H9 (cell line): Measurements from ENCODE around the gene ZDHHC15. TPM values are rescaled to one million over a fixed set of nuclear protein-coding genes. Genes with fewer than 3 reads are reported as not detected.

Source experiments
- DNase-seq: peaks from one replicate; pipeline ENCODE4 v3.0.0-alpha.2; 2017
- H2AFZ ChIP-seq: one replicate; pipeline ENCODE4 v1.6.1; 2013; ENCODE audit warnings: mild to moderate bottlenecking, low read length, control low read depth, moderate library complexity
- H2AK5ac ChIP-seq: 2 replicates; pipeline ENCODE4 v1.6.1; 2013; ENCODE audit warnings: low read length, control low read depth, mixed read lengths; ENCODE audit not compliant: insufficient read length
- H2BK120ac ChIP-seq: one replicate; pipeline ENCODE4 v1.6.1; 2013; ENCODE audit warnings: low read depth, mild to moderate bottlenecking, low read length, control low read depth, inconsistent platforms; ENCODE audit not compliant: poor library complexity, severe bottlenecking
- H2BK12ac ChIP-seq: 2 replicates; pipeline ENCODE4 v1.6.1; 2013; ENCODE audit warnings: low read length, control low read depth, mixed read lengths, low read depth; ENCODE audit not compliant: insufficient read length
- H2BK15ac ChIP-seq: 2 replicates; pipeline ENCODE4 v1.6.1; 2013; ENCODE audit warnings: low read depth, low read length, control low read depth
- H2BK20ac ChIP-seq: one replicate; pipeline ENCODE4 v1.6.1; 2013; ENCODE audit warnings: low read depth, mild to moderate bottlenecking, low read length, control low read depth, inconsistent platforms; ENCODE audit not compliant: poor library complexity, severe bottlenecking
- H2BK5ac ChIP-seq: 2 replicates; pipeline ENCODE4 v1.6.1; 2013; ENCODE audit warnings: low read length, control low read depth, mixed read lengths; ENCODE audit not compliant: insufficient read length
- H3K14ac ChIP-seq: 2 replicates; pipeline ENCODE4 v1.6.1; 2013; ENCODE audit warnings: low read length, control low read depth; ENCODE audit not compliant: insufficient read depth
- H3K18ac ChIP-seq: 2 replicates; pipeline ENCODE4 v1.6.1; 2013; ENCODE audit warnings: low read depth, mild to moderate bottlenecking, mixed read lengths, low read length, control low read depth; ENCODE audit not compliant: insufficient read length
- H3K23ac ChIP-seq: 2 replicates; pipeline ENCODE4 v1.6.1; 2013; ENCODE audit warnings: low read length, control low read depth, mixed read lengths, low read depth; ENCODE audit not compliant: insufficient read length
- H3K23me2 ChIP-seq: 2 replicates; pipeline ENCODE4 v1.6.1; 2013; ENCODE audit warnings: low read depth, mild to moderate bottlenecking, mixed read lengths, low read length, control low read depth; ENCODE audit not compliant: insufficient read length, poor library complexity, severe bottlenecking
- H3K27ac ChIP-seq: 2 replicates; pipeline ENCODE4 v1.5.1; 2013; ENCODE audit warnings: low read length, control low read depth, mixed read lengths, low read depth; ENCODE audit not compliant: insufficient read length
- H3K27me3 ChIP-seq: 2 replicates; pipeline ENCODE4 v1.6.1; 2013; ENCODE audit warnings: low read length, control low read depth, inconsistent platforms; ENCODE audit not compliant: insufficient read depth
- H3K4ac ChIP-seq: 2 replicates; pipeline ENCODE4 v1.6.1; 2013; ENCODE audit warnings: low read depth, mild to moderate bottlenecking, control low read depth, inconsistent platforms, low read length, moderate library complexity
- H3K4me1 ChIP-seq: 2 replicates; pipeline ENCODE4 v1.6.1; 2013; ENCODE audit warnings: low read length, control low read depth, inconsistent platforms; ENCODE audit not compliant: insufficient read depth
- H3K4me2 ChIP-seq: 2 replicates; pipeline ENCODE4 v1.6.1; 2013; ENCODE audit warnings: low read length, control low read depth, mixed read lengths; ENCODE audit not compliant: insufficient read length, insufficient read depth
- H3K56ac ChIP-seq: 2 replicates; pipeline ENCODE4 v1.6.1; 2013; ENCODE audit warnings: low read depth, mild to moderate bottlenecking, mixed read lengths, low read length, control low read depth; ENCODE audit not compliant: insufficient read length
- H3K79me1 ChIP-seq: 2 replicates; pipeline ENCODE4 v1.6.1; 2013; ENCODE audit warnings: low read depth, mild to moderate bottlenecking, moderate library complexity, low read length, control low read depth, inconsistent platforms; ENCODE audit not compliant: insufficient read depth, poor library complexity, severe bottlenecking
- H3K79me2 ChIP-seq: 2 replicates; pipeline ENCODE4 v1.6.1; 2013; ENCODE audit warnings: low read length, control low read depth, inconsistent platforms; ENCODE audit not compliant: insufficient read depth
- H3K9ac ChIP-seq: 2 replicates; pipeline ENCODE4 v1.6.1; 2013; ENCODE audit warnings: low read length, control low read depth, mixed read lengths; ENCODE audit not compliant: insufficient read length; ENCODE audit errors: extremely low read depth
- H3K9me3 ChIP-seq: one replicate; pipeline ENCODE4 v1.6.1; 2013; ENCODE audit warnings: low read depth, low read length, inconsistent platforms; ENCODE audit not compliant: control insufficient read depth
- H3T11ph ChIP-seq: one replicate; pipeline ENCODE4 v1.6.1; 2013; ENCODE audit warnings: mild to moderate bottlenecking, low read length, control low read depth, inconsistent platforms
- H4K20me1 ChIP-seq: one replicate; pipeline ENCODE4 v1.6.1; 2013; ENCODE audit not compliant: control insufficient read depth, insufficient read length, insufficient read depth
- H4K5ac ChIP-seq: 2 replicates; pipeline ENCODE4 v1.6.1; 2013; ENCODE audit warnings: low read depth, mild to moderate bottlenecking, mixed read lengths, low read length, control low read depth; ENCODE audit not compliant: insufficient read length
- H4K8ac ChIP-seq: replicated peaks from 2 replicates; pipeline ENCODE4 v1.6.1; 2013; ENCODE audit warnings: low read length, control low read depth, mixed read lengths, low read depth; ENCODE audit not compliant: insufficient read length
- H4K91ac ChIP-seq: 2 replicates; pipeline ENCODE4 v1.6.1; 2013; ENCODE audit warnings: low read depth, mild to moderate bottlenecking, moderate library complexity, mixed read lengths, low read length, control low read depth; ENCODE audit not compliant: insufficient read length
- H3K27ac Mint-ChIP-seq, 3 experiments: 2 replicates in 2 of 3; 3 replicates in 1 of 3; pipeline ENCODE4 v1.8.0; 2020 to 2021; ENCODE audit warnings: mixed read lengths in 3 of 3, mild to moderate bottlenecking in 1 of 3, moderate library complexity in 1 of 3
- H3K27me3 Mint-ChIP-seq: 2 replicates; pipeline ENCODE4 v1.8.0; 2021; ENCODE audit warnings: low read depth, mild to moderate bottlenecking, moderate library complexity, mixed read lengths
- H3K36me3 Mint-ChIP-seq, 3 experiments: 2 replicates in 2 of 3; 3 replicates in 1 of 3; pipeline ENCODE4 v1.8.0; 2020 to 2021; ENCODE audit warnings: low read depth in 3 of 3, mixed read lengths in 3 of 3; ENCODE audit not compliant: insufficient read depth in 1 of 3
- H3K4me1 Mint-ChIP-seq, 2 experiments: 2 replicates each; pipeline ENCODE4 v1.8.0; 2020; ENCODE audit warnings: mixed read lengths in 2 of 2
- H3K4me3 Mint-ChIP-seq, 2 experiments: 2 replicates in 1 of 2; 3 replicates in 1 of 2; pipeline ENCODE4 v1.8.0; 2020 to 2021; ENCODE audit warnings: mild to moderate bottlenecking in 2 of 2, mixed read lengths in 2 of 2, moderate library complexity in 1 of 2
- H3K9me3 Mint-ChIP-seq, 2 experiments: 2 replicates in 1 of 2; 3 replicates in 1 of 2; pipeline ENCODE4 v1.8.0; 2020; ENCODE audit warnings: mild to moderate bottlenecking in 2 of 2, mixed read lengths in 2 of 2, moderate library complexity in 1 of 2
- WGBS: extraction: QIAGEN DNeasy Blood & Tissue Kit; methylation state at CpG from one replicate; pipeline ENCODE4 v1.1.7; 2013; ENCODE audit warnings: missing lambda C conversion rate, low lambda C conversion rate, mixed read lengths; ENCODE audit not compliant: insufficient read length; ENCODE audit errors: extremely low coverage; 5-methylcytosine and 5-hydroxymethylcytosine counted together
- total RNA-seq: library from RNA; stranded (reverse); gene quantifications from 2 replicates; pipeline ENCODE4 v1.2.1, GENCODE V29; 2021
- TF ChIP-seq, protein P1 (sequence below): fragments of 200-600 bp; sonication (generic); conservative IDR thresholded peaks from 3 replicates; pipeline ENCODE4 v1.8.0; 2021; ENCODE audit warnings: antibody characterized with exemption, mild to moderate bottlenecking

The ZDHHC15 gene
- total RNA-seq, 1 experiment from 2014 or later = 2.7 TPM

DNA sequence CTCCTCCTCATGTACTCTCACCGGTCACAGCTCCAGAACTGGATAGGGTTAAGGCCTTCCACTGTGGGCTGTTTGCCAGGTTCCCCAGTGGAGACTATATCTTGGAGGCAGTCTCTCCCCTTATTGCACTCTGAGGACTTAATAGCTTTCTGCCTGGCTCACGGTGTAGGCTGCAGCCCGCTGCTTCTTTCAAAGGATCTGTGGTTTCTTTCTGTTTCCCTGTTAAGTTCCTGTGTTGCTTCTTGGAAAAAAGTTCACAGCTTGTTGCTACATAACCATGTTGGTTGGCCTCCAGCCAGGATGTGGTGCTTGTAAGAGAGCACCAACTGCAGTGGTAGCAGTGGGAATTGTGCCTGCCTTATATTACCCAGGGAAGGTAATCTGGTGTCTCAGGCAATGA is 24.9 kb upstream of the ZDHHC15 start:
- H3K4me2 ChIP-seq = no peak overlapping the region
- no peaks in the 10 kb centered on the region for H4K20me1 ChIP-seq
- Mint-ChIP-seq H3K9me3 (peaks cover 72 to 74% of the 10 kb centered on the region in 2 experiments), H3K27me3 (no peaks in the 10 kb centered on the region), H3K27ac (no peak overlapping the region), H3K4me3 (no peak overlapping the region), H3K36me3 (peaks cover 0 to 6% (median 3%) of the 10 kb centered on the region in 3 experiments; a peak in 4 of 7 replicates), H3K4me1 (peaks cover 6% of the 10 kb centered on the region in 2 experiments; a peak in 3 of 4 replicates)
- no peak overlapping the region for H2BK20ac ChIP-seq
- H3K4me1 ChIP-seq = no peaks in the 10 kb centered on the region
- no peak overlapping the region for H2AK5ac ChIP-seq
- H3K18ac ChIP-seq = no peak overlapping the region
- H2AFZ ChIP-seq = no peak overlapping the region
- TF ChIP-seq, protein P1, sequence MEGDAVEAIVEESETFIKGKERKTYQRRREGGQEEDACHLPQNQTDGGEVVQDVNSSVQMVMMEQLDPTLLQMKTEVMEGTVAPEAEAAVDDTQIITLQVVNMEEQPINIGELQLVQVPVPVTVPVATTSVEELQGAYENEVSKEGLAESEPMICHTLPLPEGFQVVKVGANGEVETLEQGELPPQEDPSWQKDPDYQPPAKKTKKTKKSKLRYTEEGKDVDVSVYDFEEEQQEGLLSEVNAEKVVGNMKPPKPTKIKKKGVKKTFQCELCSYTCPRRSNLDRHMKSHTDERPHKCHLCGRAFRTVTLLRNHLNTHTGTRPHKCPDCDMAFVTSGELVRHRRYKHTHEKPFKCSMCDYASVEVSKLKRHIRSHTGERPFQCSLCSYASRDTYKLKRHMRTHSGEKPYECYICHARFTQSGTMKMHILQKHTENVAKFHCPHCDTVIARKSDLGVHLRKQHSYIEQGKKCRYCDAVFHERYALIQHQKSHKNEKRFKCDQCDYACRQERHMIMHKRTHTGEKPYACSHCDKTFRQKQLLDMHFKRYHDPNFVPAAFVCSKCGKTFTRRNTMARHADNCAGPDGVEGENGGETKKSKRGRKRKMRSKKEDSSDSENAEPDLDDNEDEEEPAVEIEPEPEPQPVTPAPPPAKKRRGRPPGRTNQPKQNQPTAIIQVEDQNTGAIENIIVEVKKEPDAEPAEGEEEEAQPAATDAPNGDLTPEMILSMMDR = no peak
- no peak overlapping the region for H3K9ac ChIP-seq
- no peak overlapping the region for H3K14ac ChIP-seq
- no CpG with 5 or more reads among the region's 3 CpGs for WGBS
- H2BK12ac ChIP-seq = no peak overlapping the region
- H3K23me2 ChIP-seq = no peaks in the 10 kb centered on the region
- H3K27me3 ChIP-seq = no peaks in the 10 kb centered on the region
- H3K79me1 ChIP-seq = no peaks in the 10 kb centered on the region
- no peak overlapping the region for H3K23ac ChIP-seq
- H3K9me3 ChIP-seq = peaks cover 29% of the 10 kb centered on the region
- no peak overlapping the region for H3T11ph ChIP-seq
- DNase-seq = no peak
- no peak overlapping the region for H4K5ac ChIP-seq
- no peak overlapping the region for H2BK5ac ChIP-seq
- H3K79me2 ChIP-seq = no peaks in the 10 kb centered on the region
- no peak overlapping the region for H4K91ac ChIP-seq
- no peak overlapping the region for H3K4ac ChIP-seq
- no peak overlapping the region for H3K27ac ChIP-seq
- H4K8ac ChIP-seq = no peak overlapping the region
- H3K56ac ChIP-seq = no peak overlapping the region
- H2BK15ac ChIP-seq = no peak overlapping the region
- no peak overlapping the region for H2BK120ac ChIP-seq
